HUES64 (cell line): ENCODE results near the gene LRRN2.
"Not testable (repeated sequence)": the region's sequence is repeated elsewhere in the genome, so short reads cannot be mapped to it uniquely, and the experiment has no call there.

Experiments
- H3K27ac ChIP-seq: 2 replicates; pipeline ENCODE4 v1.7.0; 2013; ENCODE audit warnings: low read depth, low read length, inconsistent platforms
- H3K27me3 ChIP-seq: 2 replicates; pipeline ENCODE4 v1.6.1; 2013; ENCODE audit warnings: mild to moderate bottlenecking, low read length; ENCODE audit not compliant: insufficient read depth
- H3K36me3 ChIP-seq: 2 replicates; pipeline ENCODE4 v1.6.1; 2013; ENCODE audit warnings: mild to moderate bottlenecking, low read length; ENCODE audit not compliant: insufficient read depth
- H3K4me1 ChIP-seq: 2 replicates; pipeline ENCODE4 v1.6.1; 2013; ENCODE audit warnings: mild to moderate bottlenecking, low read length, moderate library complexity; ENCODE audit not compliant: insufficient read depth
- H3K4me3 ChIP-seq: 2 replicates; pipeline ENCODE4 v1.5.1; 2013; ENCODE audit warnings: mild to moderate bottlenecking, low read length, moderate library complexity
- H3K9ac ChIP-seq: 2 replicates; pipeline ENCODE4 v1.6.1; 2013; ENCODE audit warnings: mild to moderate bottlenecking, low read depth, low read length
- H3K9me3 ChIP-seq: 2 replicates; pipeline ENCODE4 v1.6.1; 2013; ENCODE audit warnings: low read depth, low read length; ENCODE audit not compliant: insufficient read depth
- WGBS: fragments of 150-250, 120-280 bp; methylation state at CpG from one replicate; pipeline ENCODE4 v1.1.7; 2013; ENCODE audit warnings: missing lambda C conversion rate; 5-methylcytosine and 5-hydroxymethylcytosine counted together

The LRRN2 gene

GRCh38 chr1:204570021-204570420, 115.5 kb downstream of the LRRN2 start:
- 81% methylated on average over 3 of the region's 3 CpGs for WGBS
- not testable (repeated sequence) for H3K9ac ChIP-seq, H3K27ac ChIP-seq, H3K9me3 ChIP-seq, H3K27me3 ChIP-seq, H3K36me3 ChIP-seq, H3K4me3 ChIP-seq
- H3K4me1 ChIP-seq, result peaks cover 46% of the 10 kb centered on the region

DNA sequence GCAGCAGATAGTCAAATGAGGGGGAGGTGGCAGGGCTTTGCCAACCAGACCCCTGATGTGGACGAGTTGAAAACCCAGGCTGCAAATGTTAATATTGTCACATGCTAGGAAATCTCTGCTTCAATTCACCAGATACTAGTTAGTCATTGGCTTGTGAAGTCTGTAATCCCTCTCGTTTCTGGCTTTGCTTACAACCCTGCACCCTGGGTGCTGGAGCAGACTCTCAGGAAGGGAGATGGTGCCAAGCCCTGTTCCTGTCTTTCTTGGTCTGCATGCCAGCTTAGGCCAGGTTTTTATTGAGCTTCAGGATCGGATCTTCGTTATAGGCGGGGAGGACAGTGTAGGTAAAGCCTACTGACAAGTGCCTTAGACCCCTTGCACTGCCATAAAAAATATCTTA, 116.1 kb downstream of the LRRN2 start:
- Histone ChIP-seq H3K4me1 (peaks cover 46% of the 10 kb centered on the region), H3K36me3 (no peaks in the 10 kb centered on the region), H3K9me3 (no peaks in the 10 kb centered on the region), H3K27ac (no peak overlapping the region), H3K4me3 (no peak overlapping the region), H3K27me3 (no peaks in the 10 kb centered on the region), H3K9ac (no peak overlapping the region)
- 83% methylated on average over 5 of the region's 5 CpGs for WGBS

DNA sequence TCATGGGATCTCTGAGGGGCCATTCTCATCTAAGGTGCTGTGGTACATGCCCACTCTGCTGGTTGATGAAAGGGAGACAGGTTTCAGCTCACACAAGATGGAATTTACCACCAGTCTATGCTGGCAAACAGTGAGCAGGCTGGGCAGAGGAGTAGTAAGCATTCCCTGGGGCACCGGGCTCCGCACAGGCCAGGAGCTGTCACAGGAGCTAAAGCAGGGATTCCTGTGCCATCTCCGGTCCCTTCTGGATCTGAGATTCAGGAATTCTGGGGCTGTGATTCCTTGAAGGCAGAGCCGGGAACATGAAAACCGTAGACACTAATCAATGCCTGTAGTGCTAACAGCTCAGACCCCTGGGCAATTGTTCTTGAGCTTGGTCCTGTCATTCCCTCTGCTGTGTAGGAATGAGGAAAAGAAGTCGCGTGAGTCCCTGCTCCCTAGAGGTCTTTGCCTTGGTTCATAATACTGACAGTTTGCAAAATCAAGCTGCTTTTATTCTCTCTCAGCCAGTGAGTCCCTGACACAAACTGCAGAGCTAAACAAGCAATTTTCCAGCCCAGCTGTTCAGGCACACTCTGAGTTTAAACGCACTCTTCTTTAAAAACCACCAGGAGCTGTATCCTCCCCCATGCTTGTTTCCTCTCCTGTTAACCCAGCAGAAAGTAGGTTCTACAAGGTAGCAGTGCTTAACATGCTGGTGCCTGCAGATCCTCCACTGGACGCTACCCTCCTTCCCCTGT, 116.8 kb downstream of the LRRN2 start:
- no peaks in the 10 kb centered on the region for H3K36me3 ChIP-seq
- no peaks in the 10 kb centered on the region for H3K27me3 ChIP-seq
- peaks cover 39% of the 10 kb centered on the region for H3K4me1 ChIP-seq
- no peak overlapping the region for H3K9ac ChIP-seq
- H3K4me3 ChIP-seq, result no peak overlapping the region
- H3K27ac ChIP-seq, result no peak overlapping the region
- H3K9me3 ChIP-seq, result no peaks in the 10 kb centered on the region
- WGBS, result 81% methylated on average over 9 of the region's 9 CpGs
